Right forelimb (tissue), 1 donor: Measurements from ENCODE around the gene PIGR.

Experiments used
- DNase-seq: peaks from one replicate; pipeline ENCODE4 v3.0.0-alpha.2; 2018

Gene PIGR

GRCh38 chr1:206907304-206907991, 38.8 kb downstream of the PIGR start:
- no peak for DNase-seq

DNA sequence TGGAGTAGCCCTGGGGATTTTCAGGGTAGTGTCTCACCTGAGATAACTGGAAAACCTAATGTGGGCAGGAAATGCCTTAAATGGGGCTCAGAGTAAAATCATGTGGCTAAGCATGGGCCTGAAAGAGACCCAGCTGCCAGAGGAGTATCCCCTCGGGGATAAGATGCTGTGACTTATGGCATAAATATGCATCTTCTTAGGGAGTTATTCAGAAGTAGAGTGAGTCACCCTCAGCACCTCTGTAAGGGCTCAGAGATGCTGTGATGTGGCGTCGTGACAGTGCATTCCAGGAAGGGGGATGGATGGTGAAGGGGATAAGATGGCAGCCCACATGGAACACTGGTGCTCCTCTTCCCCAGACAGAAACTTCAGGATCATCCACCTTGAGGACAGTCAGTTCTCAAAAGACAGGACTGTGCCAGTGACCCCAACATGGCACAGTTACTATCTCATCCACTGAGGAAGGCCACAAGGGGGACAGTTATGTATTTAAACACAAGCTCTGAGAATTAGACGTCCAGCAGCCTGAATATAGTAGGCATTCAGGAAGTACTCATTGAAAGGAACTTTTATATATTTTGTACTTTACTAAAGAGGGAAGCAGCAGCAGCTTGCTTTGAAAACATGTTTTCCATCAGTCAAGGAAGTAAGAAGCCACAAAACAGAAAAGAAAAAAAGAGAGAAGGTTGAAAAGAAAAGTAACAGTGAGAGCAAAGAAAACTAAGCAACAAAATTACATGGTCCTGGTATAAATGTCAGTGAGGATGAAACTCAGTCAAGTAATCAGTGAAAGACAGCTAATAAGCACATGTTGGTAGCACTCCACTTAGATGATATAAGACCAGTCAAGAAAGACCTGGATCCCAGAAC, 40.7 kb downstream of the PIGR start:
- DNase-seq: no peak

- no peak for DNase-seq
Measured at GRCh38 chr1:206904423-206905142, 41.7 kb downstream of the PIGR start.

DNA sequence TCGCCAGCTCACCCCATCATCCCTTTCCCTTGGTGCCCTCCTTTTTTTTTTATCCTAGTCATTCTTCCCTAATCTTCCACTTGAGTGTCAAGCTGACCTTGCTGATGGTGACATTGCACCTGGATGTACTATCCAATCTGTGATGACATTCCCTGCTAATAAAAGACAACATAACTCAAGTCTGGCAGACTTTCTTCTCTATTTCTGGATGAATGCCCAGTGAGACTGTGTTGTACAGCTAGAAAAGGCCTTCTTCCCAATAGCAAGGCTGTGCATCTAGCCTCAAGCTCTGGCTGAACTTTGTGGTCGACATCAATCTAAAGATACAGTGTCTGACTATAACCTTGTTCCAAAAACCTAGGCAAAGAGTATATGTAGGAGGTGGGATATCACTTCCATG, 42.6 kb downstream of the PIGR start:
- no peak for DNase-seq

GRCh38 chr1:206902702-206903101, 43.6 kb downstream of the PIGR start:
- DNase-seq: no peak

DNA sequence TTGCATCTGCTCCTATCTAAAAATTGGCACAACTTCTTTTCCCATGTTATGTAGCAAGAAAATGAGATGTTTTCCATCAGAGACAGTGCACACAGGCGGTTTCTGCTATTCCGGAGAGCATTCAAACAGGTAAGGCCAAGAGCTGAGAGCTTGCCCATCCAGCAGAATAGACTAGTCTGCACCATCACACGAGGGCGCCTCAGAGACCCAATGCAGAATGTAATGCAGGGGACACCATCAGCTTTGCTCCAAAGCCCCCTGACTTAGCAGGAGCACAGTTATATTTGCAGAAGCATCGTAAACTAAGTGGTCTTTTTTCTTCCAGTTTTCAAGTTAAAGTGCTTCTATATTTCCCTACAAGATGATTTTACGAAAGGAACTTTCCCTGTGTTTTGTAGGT, 44.3 kb downstream of the PIGR start:
- DNase-seq: no peak

GRCh38 chr1:206900149-206900548, 46.1 kb downstream of the PIGR start:
- no peak for DNase-seq

GRCh38 chr1:206899717-206900116, 46.5 kb downstream of the PIGR start:
- DNase-seq: no peak

GRCh38 chr1:206898915-206899431, 47.3 kb downstream of the PIGR start:
- DNase-seq: no peak

DNA sequence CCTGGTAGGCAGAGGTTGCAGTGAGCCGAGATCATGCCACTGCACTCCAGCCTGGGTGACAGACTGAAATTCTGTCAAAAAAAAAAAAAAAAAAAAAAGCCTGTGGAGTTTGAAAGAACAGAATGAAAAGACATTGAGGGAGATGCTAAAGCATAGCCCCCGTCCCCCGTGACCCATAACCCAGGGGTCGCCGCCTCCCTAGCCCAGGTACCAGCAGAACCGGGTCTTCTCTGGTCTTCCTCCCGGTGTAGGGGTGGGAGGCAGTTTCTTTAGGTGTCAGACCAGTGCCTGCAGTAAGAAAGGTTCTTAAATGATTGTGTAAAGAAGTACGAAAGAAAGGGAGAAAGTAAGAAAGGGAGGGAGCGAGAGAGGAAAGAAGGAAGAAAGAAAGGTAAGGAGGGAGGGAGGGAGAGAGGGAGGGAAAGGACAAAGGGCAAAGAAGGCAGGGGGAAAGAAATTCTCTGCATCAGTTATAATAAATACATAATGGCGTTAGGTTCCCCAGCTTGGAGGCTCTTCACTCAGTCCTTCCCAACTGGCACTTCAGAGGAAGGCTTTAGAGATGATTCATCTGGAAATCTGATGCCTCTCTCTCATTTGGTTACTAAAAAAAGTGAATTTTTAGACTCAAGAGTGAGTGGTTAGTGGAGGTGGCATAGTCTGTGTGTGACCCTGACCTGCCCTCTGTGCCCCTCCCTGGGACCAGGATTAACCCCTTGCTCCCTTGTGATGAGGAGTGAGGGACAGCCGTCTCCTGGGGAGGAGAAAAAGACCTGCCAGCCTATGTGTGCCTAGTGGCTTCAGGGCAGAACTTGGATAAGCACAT, 48.0 kb downstream of the PIGR start:
- DNase-seq: no peak

DNA sequence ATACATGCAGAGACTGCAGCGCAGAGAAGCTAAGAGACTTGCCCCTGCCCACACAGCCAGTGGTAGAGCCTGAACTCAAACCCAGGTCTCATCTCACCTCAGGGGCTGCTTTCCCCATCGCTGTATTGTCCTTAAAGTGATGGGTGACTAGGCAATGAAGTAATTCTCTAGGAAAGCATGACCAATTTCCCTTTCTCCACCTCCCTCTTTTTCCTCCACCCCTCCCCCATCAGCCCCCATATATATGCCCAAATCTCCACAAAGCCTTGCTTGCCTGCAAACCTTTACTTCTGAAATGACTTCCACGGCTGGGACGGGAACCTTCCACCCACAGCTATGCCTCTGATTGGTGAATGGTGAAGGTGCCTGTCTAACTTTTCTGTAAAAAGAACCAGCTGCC, 49.1 kb downstream of the PIGR start, which contains the start of gene IL24:
Gene IL24 (plus strand): TSS at position 269 of the 400 bp plus-strand sequence. CDS start 390 bp downstream, outside the sequence.
- no peak for DNase-seq

DNA sequence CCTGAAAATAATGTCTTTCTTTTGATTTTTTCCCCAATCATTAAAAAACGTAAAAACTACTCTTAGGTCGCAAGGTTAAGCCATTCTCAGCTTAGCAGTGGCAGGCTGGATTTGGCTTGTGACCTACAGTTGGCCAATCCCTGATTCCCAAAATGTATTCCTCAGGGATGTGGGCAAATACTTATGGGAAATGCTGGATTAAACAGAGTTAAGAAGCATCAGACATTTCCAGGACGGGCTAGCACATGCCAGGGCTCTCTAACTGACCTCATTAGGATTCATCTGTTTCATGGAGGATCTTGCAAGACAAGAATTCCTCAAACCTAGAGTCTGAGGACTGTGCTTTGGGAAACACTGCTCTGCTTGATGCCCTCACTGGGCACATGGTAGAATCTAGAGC, 50.0 kb downstream of the PIGR start:
- no peak for DNase-seq

DNA sequence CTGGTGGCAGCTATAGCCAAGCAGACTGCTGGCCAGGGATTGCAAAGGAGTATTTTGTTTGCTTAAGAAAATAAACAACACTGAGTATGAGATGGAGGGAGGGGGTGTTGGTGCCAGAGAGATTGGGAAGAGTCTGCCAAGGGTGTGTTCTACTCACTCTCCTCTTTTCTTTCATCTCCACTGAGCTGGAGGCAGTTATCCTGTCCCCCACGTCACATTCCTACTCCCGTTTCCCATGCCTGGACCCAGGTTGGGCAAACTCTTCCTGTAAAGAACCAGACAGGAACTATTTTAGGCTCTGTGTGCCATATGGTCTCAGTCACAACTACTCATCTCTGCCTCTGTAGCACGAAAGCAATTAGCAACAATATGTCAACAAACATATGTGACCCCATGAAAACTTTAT, 50.4 kb downstream of the PIGR start:
- no peak for DNase-seq

DNA sequence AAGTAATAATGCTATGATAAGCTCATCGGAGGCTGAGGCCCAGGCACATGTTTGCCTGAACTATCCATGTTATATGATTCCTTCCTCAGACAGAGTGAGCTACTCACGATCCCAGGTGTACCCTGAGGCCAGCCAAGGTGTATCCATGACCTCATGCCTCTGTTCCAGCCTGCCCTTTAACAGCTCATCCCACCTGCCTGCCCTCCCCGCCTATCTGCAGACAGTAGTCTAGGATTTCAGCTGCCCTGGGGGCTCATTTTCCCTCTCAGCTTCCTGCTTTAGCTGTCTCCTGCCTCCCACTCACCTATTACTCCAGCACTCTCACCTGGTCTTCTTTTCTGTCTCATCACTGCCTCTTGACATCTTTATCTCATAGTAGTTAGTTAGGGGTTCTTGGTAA, 50.9 kb downstream of the PIGR start:
- DNase-seq: no peak

- DNase-seq: no peak
Measured at GRCh38 chr1:206893380-206893779, 52.9 kb downstream of the PIGR start.

DNA sequence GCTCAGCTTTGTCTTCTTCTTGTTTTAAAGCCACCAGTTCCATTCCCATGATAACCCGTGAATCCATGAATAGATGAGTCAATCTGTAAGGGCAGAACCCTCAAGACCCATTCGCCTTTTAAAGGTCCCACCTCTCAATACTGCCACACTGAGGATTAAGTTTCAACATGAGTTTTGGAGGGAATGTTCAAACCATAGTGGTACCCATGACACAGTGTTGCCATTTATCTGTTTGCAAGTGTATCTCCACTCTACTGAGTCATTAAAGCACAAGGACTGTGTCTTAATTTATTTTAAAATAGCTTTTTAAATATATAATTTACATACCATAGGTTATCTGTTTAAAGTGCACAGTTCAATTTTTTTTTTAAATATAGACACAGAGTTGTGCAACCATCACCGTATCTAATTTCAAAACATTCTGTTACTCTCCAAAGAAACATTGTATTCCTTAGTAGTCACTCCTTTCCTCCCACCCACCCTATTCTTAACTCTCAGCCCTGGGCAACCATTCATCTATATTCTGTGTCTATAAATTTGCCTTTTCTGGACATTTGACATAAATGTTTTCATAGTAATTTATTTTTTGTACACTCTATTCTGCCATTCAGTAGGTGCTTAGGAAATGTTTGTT, 53.8 kb downstream of the PIGR start:
- no peak for DNase-seq

DNA sequence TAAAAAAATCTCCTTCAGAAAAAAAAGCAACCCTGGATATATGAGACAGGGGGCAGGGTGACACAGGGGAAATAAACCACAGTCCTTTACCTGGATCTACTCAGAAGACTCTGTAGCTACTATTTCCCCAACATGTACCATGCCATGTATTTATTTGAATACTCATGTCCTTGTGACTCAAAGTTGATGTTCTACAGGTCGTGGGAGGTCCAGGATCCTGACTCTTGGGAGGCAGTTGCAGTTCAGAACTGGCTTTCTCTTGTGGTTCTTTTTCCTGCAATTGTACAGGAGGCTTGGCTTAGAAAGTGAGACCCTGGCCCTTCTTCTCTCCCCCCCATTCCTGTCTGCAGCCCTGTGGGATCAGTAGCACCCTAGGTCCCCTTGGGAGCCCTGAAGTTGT, 54.9 kb downstream of the PIGR start:
- no peak for DNase-seq

GRCh38 chr1:206890125-206891060, 55.9 kb downstream of the PIGR start:
- DNase-seq: no peak

DNA sequence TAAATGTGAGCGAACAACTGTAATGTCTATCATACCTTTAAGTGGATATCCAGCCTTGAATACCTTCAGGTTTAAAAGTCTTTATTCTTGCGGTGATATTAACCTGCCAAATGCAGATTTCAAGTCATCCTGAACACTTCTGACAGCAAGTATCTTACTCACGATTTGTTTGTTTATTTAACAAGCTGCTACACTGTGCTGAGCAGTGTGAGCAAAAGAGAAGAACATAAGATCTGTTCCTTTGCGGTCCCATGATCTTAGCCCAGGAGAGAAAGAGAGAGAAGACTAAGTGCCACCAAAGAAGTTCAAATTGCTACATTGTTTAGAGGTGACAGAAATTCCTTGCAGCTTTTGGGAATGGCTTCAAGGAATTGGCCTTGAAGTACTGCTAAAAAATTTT, 58.6 kb downstream of the PIGR start:
- DNase-seq: no peak

GRCh38 chr1:206886831-206887230, 59.4 kb downstream of the PIGR start:
- DNase-seq: no peak
